ENCODE results near the gene TSSK3.

DNA sequence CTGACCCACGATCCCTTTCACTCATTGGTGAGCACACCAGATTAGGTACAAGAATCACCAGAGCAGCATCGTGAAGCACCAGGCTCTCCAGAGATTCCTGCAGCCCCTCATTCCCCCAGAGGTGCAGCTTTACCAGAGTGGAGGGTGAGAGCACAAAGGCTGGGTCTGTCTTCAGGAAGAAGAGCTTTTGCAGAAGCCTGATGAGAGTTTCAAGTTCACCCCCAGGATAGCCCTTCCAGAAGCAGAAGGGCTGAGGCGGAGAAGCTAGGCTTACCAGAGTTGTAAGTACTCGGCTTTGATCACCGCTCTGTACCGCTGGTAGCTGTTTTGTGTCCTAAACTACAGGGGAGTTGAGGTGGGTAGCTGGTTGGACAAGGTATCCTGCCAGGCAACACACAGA lies 3.1 kb downstream of the TSSK3 start:
- TF ChIP-seq POLR2A (IDR thresholded peaks at IDR 0.05; ENCODE audit: extremely low read depth, insufficient read length), result no peak
- no peak for TF ChIP-seq CTCF (IDR thresholded peaks at IDR 0.05; ENCODE audit: low read depth, low read length)
